ENCODE data around the gene PDE6B. TPM values are rescaled to one million over a fixed set of nuclear protein-coding genes. Genes with fewer than 3 reads are reported as not detected.

Gene PDE6B
- total and polyA plus RNA-seq, 7 donors = 0.03 to 0.48 (median 0.31) TPM; not detected in 1

- no peak for ATAC-seq
- intact Hi-C loops (cut with DNase I) = no loop called here
- no peaks in the 10 kb centered on the region for H3K36me3 ChIP-seq (ENCODE audit: insufficient read depth in 1 of 2, low read depth in 1 of 2)
- WGBS, 3 donors = 80 to 83% (median 81%) methylated on average over 22 to 27 of the region's 27 CpGs
- TF ChIP-seq CTCF (IDR thresholded peaks at IDR 0.05) = no peak
- H3K4me1 ChIP-seq = no peaks in the 10 kb centered on the region
- no peak overlapping the region for H3K27ac ChIP-seq
- DNase-seq = no peak
- peaks cover 0 to 19% (median 16%) of the 10 kb centered on the region in 3 donors for H3K27me3 ChIP-seq (ENCODE audit: insufficient read depth in 3 of 3, low read length in 2 of 3)
- H3K9me3 ChIP-seq = no peaks in the 10 kb centered on the region
- no peak overlapping the region for H3K4me3 ChIP-seq
Measured at GRCh38 chr4:628821-629635, 3.7 kb downstream of the PDE6B start.

GRCh38 chr4:629636-629914, 4.2 kb downstream of the PDE6B start:
- DNase-seq = no peak
- TF ChIP-seq CTCF (IDR thresholded peaks at IDR 0.05) = no peak
- no peak for ATAC-seq
- peaks cover 0 to 19% (median 19%) of the 10 kb centered on the region in 3 donors for H3K27me3 ChIP-seq (ENCODE audit: insufficient read depth in 3 of 3, low read length in 2 of 3)
- no peaks in the 10 kb centered on the region for H3K9me3 ChIP-seq
- no peaks in the 10 kb centered on the region for H3K36me3 ChIP-seq (ENCODE audit: insufficient read depth in 1 of 2, low read depth in 1 of 2)
- intact Hi-C loops (cut with DNase I) = no loop called here
- H3K4me3 ChIP-seq = no peak overlapping the region
- no peaks in the 10 kb centered on the region for H3K4me1 ChIP-seq
- no peak overlapping the region for H3K27ac ChIP-seq
- 49 to 68% (median 50%) methylated on average over 8 to 9 of the region's 9 CpGs for WGBS, 3 donors

GRCh38 chr4:629915-630641, 4.7 kb downstream of the PDE6B start:
- Histone ChIP-seq H3K36me3 (ENCODE audit: insufficient read depth in 1 of 2, low read depth in 1 of 2) (no peaks in the 10 kb centered on the region), H3K4me1 (no peaks in the 10 kb centered on the region), H3K9me3 (no peaks in the 10 kb centered on the region), H3K27ac (no peak overlapping the region), H3K27me3 (ENCODE audit: insufficient read depth in 3 of 3, low read length in 2 of 3) (peaks cover 0 to 19% (median 15%) of the 10 kb centered on the region in 3 donors), H3K4me3 (no peak overlapping the region)
- TF ChIP-seq CTCF (IDR thresholded peaks at IDR 0.05) = no peak
- intact Hi-C loops (cut with DNase I) = no loop called here
- ATAC-seq = no peak
- WGBS, 3 donors = 29 to 35% (median 32%) methylated on average over 20 of the region's 20 CpGs
- no peak for DNase-seq

- no peak for DNase-seq
- 31 to 41% (median 35%) methylated on average over 9 of the region's 9 CpGs for WGBS, 3 donors
- H3K36me3 ChIP-seq (ENCODE audit: insufficient read depth in 1 of 2, low read depth in 1 of 2) = no peaks in the 10 kb centered on the region
- no peak for TF ChIP-seq CTCF (IDR thresholded peaks at IDR 0.05)
- H3K27ac ChIP-seq = no peak overlapping the region
- peaks cover 0 to 16% (median 9%) of the 10 kb centered on the region in 3 donors for H3K27me3 ChIP-seq (ENCODE audit: insufficient read depth in 3 of 3, low read length in 2 of 3)
- H3K4me1 ChIP-seq = no peaks in the 10 kb centered on the region
- no peak for ATAC-seq
- H3K4me3 ChIP-seq = no peak overlapping the region
- H3K9me3 ChIP-seq = no peaks in the 10 kb centered on the region
- intact Hi-C loops (cut with DNase I) = no loop called here
Measured at GRCh38 chr4:630656-631055, 5.3 kb downstream of the PDE6B start.

All from psoas muscle (tissue), 8 donors.